ENCODE data around the gene PPM1A.

PPM1A gene

GRCh38 chr14:60324837-60325236 is 75.8 kb downstream of the PPM1A start:
- DNase-seq (ENCODE audit: low read depth in 2 of 2) = no peak
- TF ChIP-seq CTCF (IDR thresholded peaks at IDR 0.05; ENCODE audit: low read depth, low read length) = no peak
- no peak overlapping the region for H3K4me3 ChIP-seq (replicated peaks in 1 of 2; ENCODE audit: low read depth in 2 of 2, low read length in 2 of 2)

- TF ChIP-seq CTCF (IDR thresholded peaks at IDR 0.05; ENCODE audit: low read depth, low read length) = no peak
- no peak overlapping the region for H3K4me3 ChIP-seq (replicated peaks in 1 of 2; ENCODE audit: low read depth in 2 of 2, low read length in 2 of 2)
- no peak for DNase-seq (ENCODE audit: low read depth in 2 of 2)
These were observed 77.3 kb downstream of the PPM1A start for GRCh38 chr14:60326274-60326673.

- DNase-seq (ENCODE audit: low read depth in 2 of 2) = peak in 1 of 2 donors; percentile 16
- H3K4me3 ChIP-seq (replicated peaks in 1 of 2; ENCODE audit: low read depth in 2 of 2, low read length in 2 of 2) = no peak overlapping the region
These were observed 78.7 kb downstream of the PPM1A start for GRCh38 chr14:60327447-60328331.

GRCh38 chr14:60328583-60328982 is 79.6 kb downstream of the PPM1A start:
- DNase-seq (ENCODE audit: low read depth in 2 of 2) = no peak
- no peak overlapping the region for H3K4me3 ChIP-seq (replicated peaks in 1 of 2; ENCODE audit: low read depth in 2 of 2, low read length in 2 of 2)
- TF ChIP-seq CTCF (IDR thresholded peaks at IDR 0.05; ENCODE audit: low read depth, low read length) = no peak

More at GRCh38 chr14:60327447-60328331, 78.7 kb downstream of the PPM1A start:
- no peak for TF ChIP-seq CTCF (IDR thresholded peaks at IDR 0.05; ENCODE audit: low read depth, low read length)

- no peak overlapping the region for H3K4me3 ChIP-seq (replicated peaks in 1 of 2; ENCODE audit: low read depth in 2 of 2, low read length in 2 of 2)
- DNase-seq (ENCODE audit: low read depth in 2 of 2) = no peak
- TF ChIP-seq CTCF (IDR thresholded peaks at IDR 0.05; ENCODE audit: low read depth, low read length) = no peak
These were observed 80.3 kb downstream of the PPM1A start for GRCh38 chr14:60329274-60329673.

- peak; percentile 70 for TF ChIP-seq CTCF (IDR thresholded peaks at IDR 0.05; ENCODE audit: low read depth, low read length)
- peak overlapping the region; percentile 29 to 39 for H3K4me3 ChIP-seq (replicated peaks in 1 of 2; ENCODE audit: low read depth in 2 of 2, low read length in 2 of 2)
These were observed 82.4 kb downstream of the PPM1A start for GRCh38 chr14:60331201-60332045.

More at GRCh38 chr14:60331201-60332045, 82.4 kb downstream of the PPM1A start:
- peak; percentile 53 to 62 for DNase-seq (ENCODE audit: low read depth in 2 of 2)

Data from cardiac fibroblast (primary cell).